Mesenchymal stem cell (in vitro differentiated cells and primary cell): Measurements from ENCODE around the gene ARL15.
"Not testable (repeated sequence)": the region's sequence is repeated elsewhere in the genome, so short reads cannot be mapped to it uniquely, and the experiment has no call there.

Source experiments
- DNase-seq: peaks from one replicate; pipeline ENCODE4 v3.0.0-alpha.2; 2013
- H2AFZ ChIP-seq: one replicate; pipeline ENCODE4 v1.6.1; 2013; ENCODE audit warnings: low read depth, mild to moderate bottlenecking, control low read depth, inconsistent platforms, low read length, moderate library complexity
- H2AK5ac ChIP-seq: 2 replicates; pipeline ENCODE4 v1.6.1; 2013; ENCODE audit warnings: low read length, moderate library complexity, mild to moderate bottlenecking, inconsistent platforms; ENCODE audit not compliant: severe bottlenecking
- H2BK120ac ChIP-seq: one replicate; pipeline ENCODE4 v1.6.1; 2013; ENCODE audit warnings: low read depth, mild to moderate bottlenecking, inconsistent platforms, low read length, moderate library complexity
- H2BK12ac ChIP-seq, 2 experiments: one replicate each; pipeline ENCODE4 v1.6.1; 2013; ENCODE audit warnings: inconsistent platforms in 2 of 2, low read length in 2 of 2, mild to moderate bottlenecking in 2 of 2, moderate library complexity in 2 of 2, control low read depth in 1 of 2
- H2BK15ac ChIP-seq: one replicate; pipeline ENCODE4 v1.6.1; 2013; ENCODE audit warnings: mild to moderate bottlenecking, low read depth, inconsistent platforms; ENCODE audit not compliant: poor library complexity, severe bottlenecking
- H2BK5ac ChIP-seq: 2 replicates; pipeline ENCODE4 v1.6.1; 2013; ENCODE audit warnings: low read depth, mild to moderate bottlenecking, low read length, control low read depth, inconsistent platforms; ENCODE audit not compliant: poor library complexity, severe bottlenecking
- H3K14ac ChIP-seq, 2 experiments: one replicate each; pipeline ENCODE4 v1.6.1; 2013; ENCODE audit warnings: inconsistent platforms in 2 of 2, low read length in 2 of 2, control low read depth in 1 of 2, mild to moderate bottlenecking in 1 of 2, moderate library complexity in 1 of 2
- H3K18ac ChIP-seq, 2 experiments: one replicate each; pipeline ENCODE4 v1.6.1; 2013; ENCODE audit warnings: inconsistent platforms in 2 of 2, low read length in 2 of 2, control low read depth in 1 of 2, low read depth in 1 of 2, mild to moderate bottlenecking in 1 of 2
- H3K23ac ChIP-seq, 2 experiments: one replicate each; pipeline ENCODE4 v1.6.1; 2013; ENCODE audit warnings: inconsistent platforms in 2 of 2, low read length in 2 of 2, mild to moderate bottlenecking in 2 of 2, moderate library complexity in 2 of 2, control low read depth in 1 of 2
- H3K27ac ChIP-seq: 2 replicates; pipeline ENCODE4 v1.5.1; 2013; ENCODE audit warnings: mild to moderate bottlenecking, moderate library complexity, low read length, control low read depth, inconsistent platforms; ENCODE audit not compliant: poor library complexity, severe bottlenecking
- H3K27me3 ChIP-seq, 2 experiments: 2 replicates each; pipeline versions ENCODE4 v1.6.1 to v1.7.0; 2013; ENCODE audit warnings: low read length in 2 of 2, mild to moderate bottlenecking in 2 of 2, moderate library complexity in 2 of 2, control low read depth in 1 of 2, inconsistent platforms in 1 of 2; ENCODE audit not compliant: control insufficient read depth in 1 of 2, insufficient read depth in 1 of 2
- H3K36me3 ChIP-seq, 2 experiments: 2 replicates each; pipeline versions ENCODE4 v1.6.1 to v1.7.0; 2013; ENCODE audit warnings: low read length in 2 of 2, control low read depth in 1 of 2, inconsistent platforms in 1 of 2, low read depth in 1 of 2, mild to moderate bottlenecking in 1 of 2; ENCODE audit not compliant: insufficient read depth in 2 of 2, control insufficient read depth in 1 of 2
- H3K4ac ChIP-seq, 2 experiments: one replicate each; pipeline ENCODE4 v1.6.1; 2013; ENCODE audit warnings: inconsistent platforms in 2 of 2, low read length in 2 of 2, mild to moderate bottlenecking in 2 of 2, moderate library complexity in 2 of 2, control low read depth in 1 of 2, low read depth in 1 of 2
- H3K4me1 ChIP-seq: 2 replicates; pipeline ENCODE4 v1.6.1; 2013; ENCODE audit warnings: low read depth, low read length, control low read depth; ENCODE audit not compliant: control insufficient read depth, insufficient read depth
- H3K4me2 ChIP-seq: 2 replicates; pipeline ENCODE4 v1.6.1; 2013; ENCODE audit warnings: low read length, mild to moderate bottlenecking, inconsistent platforms; ENCODE audit not compliant: poor library complexity, severe bottlenecking
- H3K4me3 ChIP-seq, 2 experiments: 2 replicates each; pipeline versions ENCODE4 v1.5.1 to v1.7.0; 2013; ENCODE audit warnings: low read length in 2 of 2, mild to moderate bottlenecking in 2 of 2, control low read depth in 1 of 2, low read depth in 1 of 2; ENCODE audit not compliant: insufficient read depth in 1 of 2
- H3K79me1 ChIP-seq: replicated peaks from 2 replicates; pipeline ENCODE4 v1.6.1; 2013; ENCODE audit warnings: mild to moderate bottlenecking, control low read depth, low read length, inconsistent platforms; ENCODE audit not compliant: poor library complexity, severe bottlenecking
- H3K9ac ChIP-seq: 2 replicates; pipeline ENCODE4 v1.7.0; 2013; ENCODE audit warnings: mild to moderate bottlenecking, low read length, moderate library complexity
- H3K9me3 ChIP-seq: 2 replicates; pipeline ENCODE4 v1.7.0; 2013; ENCODE audit warnings: mild to moderate bottlenecking, low read length; ENCODE audit not compliant: control insufficient read depth
- H4K8ac ChIP-seq: one replicate; pipeline ENCODE4 v1.6.1; 2013; ENCODE audit warnings: inconsistent platforms, mild to moderate bottlenecking, low read length, moderate library complexity
- H4K91ac ChIP-seq: one replicate; pipeline ENCODE4 v1.6.1; 2013; ENCODE audit warnings: mild to moderate bottlenecking, low read length, inconsistent platforms
- WGBS: methylation state at CpG from one replicate; pipeline ENCODE4 v1.1.7; 2013; ENCODE audit warnings: mixed read lengths; 5-methylcytosine and 5-hydroxymethylcytosine counted together

ARL15 gene

GRCh38 chr5:54352580-54352979, 42.2 kb upstream of the ARL15 start:
- H2BK120ac ChIP-seq, H3K27ac ChIP-seq, H3K4me1 ChIP-seq, H3K36me3 ChIP-seq, H4K8ac ChIP-seq, H3K9ac ChIP-seq, H3K23ac ChIP-seq, H2AFZ ChIP-seq, H3K79me1 ChIP-seq, H3K4me2 ChIP-seq, H3K4me3 ChIP-seq, H3K27me3 ChIP-seq, H2AK5ac ChIP-seq, H2BK12ac ChIP-seq, H2BK15ac ChIP-seq, H4K91ac ChIP-seq, H3K14ac ChIP-seq, H3K4ac ChIP-seq, H2BK5ac ChIP-seq, H3K18ac ChIP-seq, DNase-seq: not testable (repeated sequence)
- 0% methylated on average over 1 of the region's 1 CpG for WGBS
- H3K9me3 ChIP-seq, result peaks cover 18% of the 10 kb centered on the region

GRCh38 chr5:54347221-54347865, 37.0 kb upstream of the ARL15 start:
- Histone ChIP-seq H3K4me2 (no peak overlapping the region), H3K79me1 (no peaks in the 10 kb centered on the region), H3K27ac (no peak overlapping the region), H4K91ac (no peak overlapping the region), H3K14ac (no peak overlapping the region), H3K23ac (no peak overlapping the region), H3K9ac (no peak overlapping the region), H2BK12ac (no peak overlapping the region), H3K36me3 (no peaks in the 10 kb centered on the region), H3K27me3 (no peaks in the 10 kb centered on the region), H4K8ac (no peak overlapping the region), H2AFZ (no peak overlapping the region), H3K9me3 (peaks cover 17% of the 10 kb centered on the region), H2BK15ac (no peak overlapping the region), H3K4me3 (no peak overlapping the region), H3K4ac (no peak overlapping the region), H2BK120ac (no peak overlapping the region), H3K18ac (no peak overlapping the region), H3K4me1 (no peaks in the 10 kb centered on the region), H2BK5ac (no peak overlapping the region), H2AK5ac (no peak overlapping the region)
- WGBS, result 49% methylated on average over 3 of the region's 5 CpGs
- DNase-seq, result no peak

GRCh38 chr5:54344653-54345052, 34.3 kb upstream of the ARL15 start:
- Histone ChIP-seq H3K27ac (no peak overlapping the region), H2BK12ac (no peak overlapping the region), H3K9ac (no peak overlapping the region), H3K4me2 (no peak overlapping the region), H3K4me1 (no peaks in the 10 kb centered on the region), H3K14ac (no peak overlapping the region), H3K4ac (no peak overlapping the region), H4K8ac (no peak overlapping the region), H2BK5ac (no peak overlapping the region), H4K91ac (no peak overlapping the region), H2AFZ (no peak overlapping the region), H3K9me3 (peaks cover 17% of the 10 kb centered on the region), H3K79me1 (no peaks in the 10 kb centered on the region), H3K4me3 (no peak overlapping the region), H3K23ac (no peak overlapping the region), H2AK5ac (no peak overlapping the region), H2BK15ac (no peak overlapping the region), H3K18ac (no peak overlapping the region), H3K36me3 (no peaks in the 10 kb centered on the region), H2BK120ac (no peak overlapping the region), H3K27me3 (no peaks in the 10 kb centered on the region)
- DNase-seq, result no peak

DNA sequence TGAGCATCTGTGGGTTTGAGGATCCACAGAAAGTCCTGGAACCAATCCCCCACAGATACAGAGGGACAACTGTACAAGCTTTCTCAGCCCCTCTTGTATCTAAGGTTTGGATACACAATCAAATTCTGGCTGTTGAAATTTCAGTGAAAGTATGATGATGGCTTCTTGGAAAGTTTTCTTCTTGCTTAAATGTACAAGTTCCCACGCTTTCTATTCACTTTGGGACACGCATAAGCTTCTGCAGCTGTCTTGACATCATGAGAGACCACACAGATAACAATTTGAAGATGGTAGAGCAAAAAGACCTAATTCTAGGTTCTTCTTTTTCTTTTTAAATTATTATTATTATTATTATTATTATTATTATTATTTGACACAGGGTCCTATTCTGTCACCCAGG, 31.6 kb upstream of the ARL15 start:
- Histone ChIP-seq H2BK12ac (no peak overlapping the region), H3K4me2 (no peak overlapping the region), H3K9me3 (peaks cover 13% of the 10 kb centered on the region), H3K4ac (no peak overlapping the region), H2BK5ac (no peak overlapping the region), H3K36me3 (no peaks in the 10 kb centered on the region), H3K27ac (no peak overlapping the region), H3K79me1 (no peaks in the 10 kb centered on the region), H3K23ac (no peak overlapping the region), H3K4me1 (no peaks in the 10 kb centered on the region), H3K4me3 (no peak overlapping the region), H2AFZ (no peak overlapping the region), H3K9ac (no peak overlapping the region), H2BK120ac (no peak overlapping the region), H3K27me3 (no peaks in the 10 kb centered on the region), H4K8ac (no peak overlapping the region), H2AK5ac (no peak overlapping the region), H4K91ac (no peak overlapping the region), H2BK15ac (no peak overlapping the region), H3K18ac (no peak overlapping the region), H3K14ac (no peak overlapping the region)
- WGBS, result no CpG with 5 or more reads among the region's 2 CpGs
- no peak for DNase-seq
